Nephron (organoid): ENCODE data around the gene ASH1L.

Source experiments
- H3K27ac Mint-ChIP-seq, 3 experiments: 2 replicates each; pipeline ENCODE4 v1.8.0; 2020; ENCODE audit warnings: mixed read lengths in 3 of 3, mild to moderate bottlenecking in 2 of 3, moderate library complexity in 1 of 3
- H3K27me3 Mint-ChIP-seq: 2 replicates; pipeline ENCODE4 v1.8.0; 2021; ENCODE audit warnings: low read depth, mild to moderate bottlenecking, moderate library complexity, mixed read lengths
- H3K36me3 Mint-ChIP-seq: 2 replicates; pipeline ENCODE4 v1.8.0; 2020; ENCODE audit warnings: low read depth, mixed read lengths
- H3K4me1 Mint-ChIP-seq: 2 replicates; pipeline ENCODE4 v1.8.0; 2020; ENCODE audit warnings: mixed read lengths
- H3K4me3 Mint-ChIP-seq, 3 experiments: 2 replicates each; pipeline ENCODE4 v1.8.0; 2020; ENCODE audit warnings: mild to moderate bottlenecking in 3 of 3, mixed read lengths in 3 of 3, moderate library complexity in 2 of 3
- H3K9me3 Mint-ChIP-seq: 2 replicates; pipeline ENCODE4 v1.8.0; 2020; ENCODE audit warnings: mixed read lengths
- TF ChIP-seq, protein P1 (sequence below), 3 experiments: fragments of 200-600 bp; sonication (generic); IDR thresholded peaks; one replicate each; pipeline ENCODE4 v1.5.0; 2021; ENCODE audit warnings: antibody characterized with exemption in 3 of 3; ENCODE audit not compliant: unreplicated experiment in 3 of 3

ASH1L gene

DNA sequence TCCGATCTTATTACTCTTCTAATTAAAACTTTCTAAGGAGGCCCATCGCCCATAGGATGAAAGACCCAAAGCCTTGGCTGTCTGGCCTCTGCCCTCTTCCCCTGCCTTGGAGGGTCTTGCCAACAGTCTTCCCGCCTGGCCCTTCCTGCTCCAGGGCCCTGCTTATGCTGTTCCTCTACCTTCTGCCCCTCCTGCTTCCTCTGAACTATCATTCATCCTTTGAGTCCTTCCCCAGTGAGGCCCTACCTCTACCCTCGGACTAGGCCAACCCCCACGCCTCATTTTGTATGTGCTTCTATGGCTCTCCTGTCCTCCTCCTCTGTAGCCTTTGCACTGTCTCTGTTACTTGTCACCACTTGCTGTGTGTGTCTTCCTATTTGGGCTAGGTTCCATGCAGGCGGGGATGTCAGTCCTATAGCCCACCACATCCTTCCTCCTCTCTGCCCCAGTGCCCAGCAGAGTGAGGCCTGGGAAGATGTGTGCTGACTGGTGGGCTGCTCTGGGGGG lies 236.5 kb downstream of the ASH1L start:
- Mint-ChIP-seq H3K4me1 (peaks cover 17% of the 10 kb centered on the region), H3K9me3 (no peaks in the 10 kb centered on the region), H3K36me3 (peaks cover 22% of the 10 kb centered on the region), H3K27ac (peak overlapping the region in 2 of 3 experiments; percentile 6 to 45), H3K27me3 (no peaks in the 10 kb centered on the region), H3K4me3 (peak overlapping the region; percentile 84 to 94 (median 94))
- TF ChIP-seq, protein P1, sequence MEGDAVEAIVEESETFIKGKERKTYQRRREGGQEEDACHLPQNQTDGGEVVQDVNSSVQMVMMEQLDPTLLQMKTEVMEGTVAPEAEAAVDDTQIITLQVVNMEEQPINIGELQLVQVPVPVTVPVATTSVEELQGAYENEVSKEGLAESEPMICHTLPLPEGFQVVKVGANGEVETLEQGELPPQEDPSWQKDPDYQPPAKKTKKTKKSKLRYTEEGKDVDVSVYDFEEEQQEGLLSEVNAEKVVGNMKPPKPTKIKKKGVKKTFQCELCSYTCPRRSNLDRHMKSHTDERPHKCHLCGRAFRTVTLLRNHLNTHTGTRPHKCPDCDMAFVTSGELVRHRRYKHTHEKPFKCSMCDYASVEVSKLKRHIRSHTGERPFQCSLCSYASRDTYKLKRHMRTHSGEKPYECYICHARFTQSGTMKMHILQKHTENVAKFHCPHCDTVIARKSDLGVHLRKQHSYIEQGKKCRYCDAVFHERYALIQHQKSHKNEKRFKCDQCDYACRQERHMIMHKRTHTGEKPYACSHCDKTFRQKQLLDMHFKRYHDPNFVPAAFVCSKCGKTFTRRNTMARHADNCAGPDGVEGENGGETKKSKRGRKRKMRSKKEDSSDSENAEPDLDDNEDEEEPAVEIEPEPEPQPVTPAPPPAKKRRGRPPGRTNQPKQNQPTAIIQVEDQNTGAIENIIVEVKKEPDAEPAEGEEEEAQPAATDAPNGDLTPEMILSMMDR (IDR thresholded peaks at IDR 0.05; ENCODE audit: unreplicated experiment in 3 of 3) = no peak

DNA sequence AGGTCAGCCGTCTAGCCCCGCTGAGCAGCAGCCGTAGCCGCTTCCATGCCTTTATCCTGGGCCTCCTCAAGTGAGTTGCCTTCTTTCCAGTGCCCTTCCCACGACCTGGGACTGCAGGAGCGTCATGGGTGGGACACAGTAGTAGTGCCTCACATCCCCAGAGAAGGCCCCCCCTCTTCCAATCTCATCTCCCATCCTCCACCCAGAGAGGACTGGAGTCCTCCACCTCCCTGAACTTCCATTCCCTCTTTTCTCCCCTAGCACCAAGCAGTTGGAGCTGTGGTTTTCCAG lies 237.1 kb downstream of the ASH1L start:
- peak overlapping the region in 2 of 3 experiments; percentile 6 to 45 for H3K27ac Mint-ChIP-seq
- H3K27me3 Mint-ChIP-seq = no peaks in the 10 kb centered on the region
- peaks cover 21% of the 10 kb centered on the region for H3K4me1 Mint-ChIP-seq
- no peaks in the 10 kb centered on the region for H3K9me3 Mint-ChIP-seq
- peaks cover 17% of the 10 kb centered on the region for H3K36me3 Mint-ChIP-seq
- TF ChIP-seq, protein P1 (IDR thresholded peaks at IDR 0.05; ENCODE audit: unreplicated experiment in 3 of 3) = no peak
- peak overlapping the region; percentile 84 to 94 (median 94) for H3K4me3 Mint-ChIP-seq

- TF ChIP-seq, protein P1 (IDR thresholded peaks at IDR 0.05; ENCODE audit: unreplicated experiment in 3 of 3) = peak; percentile 41 to 57 (median 42)
- H3K27ac Mint-ChIP-seq = peak overlapping the region in 2 of 3 experiments; percentile 78 to 90
- H3K36me3 Mint-ChIP-seq = peaks cover 11% of the 10 kb centered on the region
- H3K27me3 Mint-ChIP-seq = no peaks in the 10 kb centered on the region
- peak overlapping the region; percentile 84 to 94 (median 94) for H3K4me3 Mint-ChIP-seq
- H3K9me3 Mint-ChIP-seq = no peaks in the 10 kb centered on the region
- H3K4me1 Mint-ChIP-seq = peaks cover 27% of the 10 kb centered on the region
These were observed 237.6 kb downstream of the ASH1L start for GRCh38 chr1:155324717-155325602.

DNA sequence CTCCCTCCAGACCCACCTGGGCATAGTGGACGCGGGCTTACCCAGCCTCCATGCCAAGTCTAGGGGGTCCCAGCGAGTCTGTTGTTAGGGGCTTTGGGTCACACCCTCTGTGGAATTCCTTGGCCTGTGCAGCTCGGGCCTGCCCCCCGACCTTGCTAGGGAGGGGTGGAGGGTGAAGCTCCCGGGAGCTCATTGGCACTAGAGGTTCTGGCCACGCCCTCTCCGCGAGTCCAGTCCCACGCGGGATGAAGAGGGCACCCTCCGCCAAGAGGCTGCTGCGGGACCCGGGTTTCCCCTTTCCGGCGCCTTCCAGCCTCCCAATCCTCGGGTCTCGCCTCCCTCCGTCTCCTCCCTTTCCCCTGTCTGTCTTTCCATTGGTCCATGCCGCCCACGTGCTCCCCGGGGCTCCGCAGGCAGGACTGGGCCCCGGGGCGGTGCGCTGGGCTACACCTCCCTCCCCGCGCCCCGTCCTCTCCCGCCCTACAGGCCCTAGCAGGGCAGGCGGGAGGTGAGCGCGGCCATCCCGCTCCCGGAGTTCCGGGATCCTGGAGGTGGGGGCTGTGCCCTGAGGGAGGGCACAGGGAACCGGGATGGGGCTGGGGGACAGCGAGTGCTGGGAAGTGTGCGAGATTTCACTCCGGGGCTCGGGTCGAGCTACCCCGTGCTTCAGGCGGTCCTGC lies 238.4 kb downstream of the ASH1L start:
- Mint-ChIP-seq H3K36me3 (peaks cover 10% of the 10 kb centered on the region), H3K4me1 (peaks cover 31% of the 10 kb centered on the region), H3K27me3 (no peaks in the 10 kb centered on the region), H3K9me3 (no peaks in the 10 kb centered on the region), H3K4me3 (peak overlapping the region; percentile 84 to 94 (median 94)), H3K27ac (peak overlapping the region; percentile 59 to 96 (median 89))
- TF ChIP-seq, protein P1 (IDR thresholded peaks at IDR 0.05; ENCODE audit: unreplicated experiment in 3 of 3) = no peak

GRCh38 chr1:155323729-155324036 lies 238.9 kb downstream of the ASH1L start:
- H3K27ac Mint-ChIP-seq = peak overlapping the region; percentile 59 to 96 (median 89)
- H3K9me3 Mint-ChIP-seq = no peaks in the 10 kb centered on the region
- H3K4me1 Mint-ChIP-seq = peaks cover 35% of the 10 kb centered on the region
- peak overlapping the region; percentile 84 to 94 (median 94) for H3K4me3 Mint-ChIP-seq
- peaks cover 15% of the 10 kb centered on the region for H3K36me3 Mint-ChIP-seq
- H3K27me3 Mint-ChIP-seq = no peaks in the 10 kb centered on the region
- TF ChIP-seq, protein P1 (IDR thresholded peaks at IDR 0.05; ENCODE audit: unreplicated experiment in 3 of 3) = no peak
